K562 (cell line): Measurements from ENCODE around the gene CACTIN. TPM values are rescaled to one million over a fixed set of nuclear protein-coding genes. Genes with fewer than 3 reads are reported as not detected.

Source experiments
- FOXK2 ChIP-seq, 2 experiments: fragments of 450-650 bp; IDR thresholded peaks in 1 of 2; conservative IDR thresholded peaks in 1 of 2; 2 replicates each; pipeline ENCODE4 v1.6.1; 2016; ENCODE audit warnings: low read depth in 2 of 2, mild to moderate bottlenecking in 1 of 2
- FUS ChIP-seq: fragments of 200-400 bp; formaldehyde crosslinking; optimal IDR thresholded peaks from 2 replicates; pipeline ENCODE3; 2017; ENCODE audit warnings: low read depth, low read length
- RBM22 ChIP-seq: fragments of 200-400 bp; formaldehyde crosslinking; IDR thresholded peaks from 2 replicates; pipeline ENCODE4 v1.6.1; 2018; ENCODE audit warnings: low read length, low read depth; ENCODE audit not compliant: poor library complexity, severe bottlenecking
- ZNF551 ChIP-seq: fragments of 250-450 bp; sonication (Bioruptor Pico); IDR thresholded peaks from 2 replicates; pipeline ENCODE4 v1.5.0; 2021; ENCODE audit warnings: mild to moderate bottlenecking, moderate library complexity
- polyA plus RNA-seq, 8 experiments: library from polyadenylated mRNA; depleted of rRNA in 4 of 8; stranded (reverse) in 5 of 8; unstranded in 3 of 8; fragments of >200 nt; fragmentation: Nextera tagmentation in 2 of 8; fragmentation: Illumina TruSeq in 1 of 8; extraction: Ambion mirVana in 2 of 8; extraction: Trizol in 1 of 8; gene quantifications; 2 replicates each; pipeline versions ENCODE4 v1.2.1 to v1.2.3, GENCODE V29; 2011 to 2014; ENCODE audit warnings: inconsistent platforms in 1 of 8, missing spikeins in 1 of 8
- total RNA-seq, 7 experiments: library from RNA; depleted of rRNA in 6 of 7; stranded (reverse); fragments of >200 nt in 6 of 7; fragmentation: Illumina TruSeq in 2 of 7; extraction: Trizol in 2 of 7; gene quantifications; 2 replicates each; pipeline versions ENCODE4 v1.2.1 to v1.2.3, GENCODE V29; 2011 to 2021; ENCODE audit warnings: low replicate concordance in 1 of 7
- TF ChIP-seq, protein P1 (sequence below): fragments of 250-450 bp; sonication (Bioruptor Pico); IDR thresholded peaks from 2 replicates; pipeline ENCODE4 v1.4.0; 2020
- TF ChIP-seq, protein P2 (sequence below): fragments of 250-450 bp; sonication (Bioruptor Pico); IDR thresholded peaks from 2 replicates; pipeline ENCODE4 v1.5.0; 2021; ENCODE audit warnings: mild to moderate bottlenecking, borderline replicate concordance

CACTIN gene
- total and polyA plus RNA-seq, 9 of the 15 experiments (the other 6 are each of a cell fraction or from before 2014, with no cell fraction given): 0.15 to 49.2 (median 15.0) TPM

GRCh38 chr19:3645726-3646125, 19.1 kb upstream of the CACTIN start (continued):
- TF ChIP-seq, protein P1, sequence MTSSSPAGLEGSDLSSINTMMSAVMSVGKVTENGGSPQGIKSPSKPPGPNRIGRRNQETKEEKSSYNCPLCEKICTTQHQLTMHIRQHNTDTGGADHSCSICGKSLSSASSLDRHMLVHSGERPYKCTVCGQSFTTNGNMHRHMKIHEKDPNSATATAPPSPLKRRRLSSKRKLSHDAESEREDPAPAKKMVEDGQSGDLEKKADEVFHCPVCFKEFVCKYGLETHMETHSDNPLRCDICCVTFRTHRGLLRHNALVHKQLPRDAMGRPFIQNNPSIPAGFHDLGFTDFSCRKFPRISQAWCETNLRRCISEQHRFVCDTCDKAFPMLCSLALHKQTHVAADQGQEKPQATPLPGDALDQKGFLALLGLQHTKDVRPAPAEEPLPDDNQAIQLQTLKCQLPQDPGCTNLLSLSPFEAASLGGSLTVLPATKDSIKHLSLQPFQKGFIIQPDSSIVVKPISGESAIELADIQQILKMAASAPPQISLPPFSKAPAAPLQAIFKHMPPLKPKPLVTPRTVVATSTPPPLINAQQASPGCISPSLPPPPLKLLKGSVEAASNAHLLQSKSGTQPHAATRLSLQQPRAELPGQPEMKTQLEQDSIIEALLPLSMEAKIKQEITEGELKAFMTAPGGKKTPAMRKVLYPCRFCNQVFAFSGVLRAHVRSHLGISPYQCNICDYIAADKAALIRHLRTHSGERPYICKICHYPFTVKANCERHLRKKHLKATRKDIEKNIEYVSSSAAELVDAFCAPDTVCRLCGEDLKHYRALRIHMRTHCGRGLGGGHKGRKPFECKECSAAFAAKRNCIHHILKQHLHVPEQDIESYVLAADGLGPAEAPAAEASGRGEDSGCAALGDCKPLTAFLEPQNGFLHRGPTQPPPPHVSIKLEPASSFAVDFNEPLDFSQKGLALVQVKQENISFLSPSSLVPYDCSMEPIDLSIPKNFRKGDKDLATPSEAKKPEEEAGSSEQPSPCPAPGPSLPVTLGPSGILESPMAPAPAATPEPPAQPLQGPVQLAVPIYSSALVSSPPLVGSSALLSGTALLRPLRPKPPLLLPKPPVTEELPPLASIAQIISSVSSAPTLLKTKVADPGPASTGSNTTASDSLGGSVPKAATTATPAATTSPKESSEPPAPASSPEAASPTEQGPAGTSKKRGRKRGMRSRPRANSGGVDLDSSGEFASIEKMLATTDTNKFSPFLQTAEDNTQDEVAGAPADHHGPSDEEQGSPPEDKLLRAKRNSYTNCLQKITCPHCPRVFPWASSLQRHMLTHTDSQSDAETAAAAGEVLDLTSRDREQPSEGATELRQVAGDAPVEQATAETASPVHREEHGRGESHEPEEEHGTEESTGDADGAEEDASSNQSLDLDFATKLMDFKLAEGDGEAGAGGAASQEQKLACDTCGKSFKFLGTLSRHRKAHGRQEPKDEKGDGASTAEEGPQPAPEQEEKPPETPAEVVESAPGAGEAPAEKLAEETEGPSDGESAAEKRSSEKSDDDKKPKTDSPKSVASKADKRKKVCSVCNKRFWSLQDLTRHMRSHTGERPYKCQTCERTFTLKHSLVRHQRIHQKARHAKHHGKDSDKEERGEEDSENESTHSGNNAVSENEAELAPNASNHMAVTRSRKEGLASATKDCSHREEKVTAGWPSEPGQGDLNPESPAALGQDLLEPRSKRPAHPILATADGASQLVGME (CRISPR knock-in tag): no peak
- TF ChIP-seq, protein P2, sequence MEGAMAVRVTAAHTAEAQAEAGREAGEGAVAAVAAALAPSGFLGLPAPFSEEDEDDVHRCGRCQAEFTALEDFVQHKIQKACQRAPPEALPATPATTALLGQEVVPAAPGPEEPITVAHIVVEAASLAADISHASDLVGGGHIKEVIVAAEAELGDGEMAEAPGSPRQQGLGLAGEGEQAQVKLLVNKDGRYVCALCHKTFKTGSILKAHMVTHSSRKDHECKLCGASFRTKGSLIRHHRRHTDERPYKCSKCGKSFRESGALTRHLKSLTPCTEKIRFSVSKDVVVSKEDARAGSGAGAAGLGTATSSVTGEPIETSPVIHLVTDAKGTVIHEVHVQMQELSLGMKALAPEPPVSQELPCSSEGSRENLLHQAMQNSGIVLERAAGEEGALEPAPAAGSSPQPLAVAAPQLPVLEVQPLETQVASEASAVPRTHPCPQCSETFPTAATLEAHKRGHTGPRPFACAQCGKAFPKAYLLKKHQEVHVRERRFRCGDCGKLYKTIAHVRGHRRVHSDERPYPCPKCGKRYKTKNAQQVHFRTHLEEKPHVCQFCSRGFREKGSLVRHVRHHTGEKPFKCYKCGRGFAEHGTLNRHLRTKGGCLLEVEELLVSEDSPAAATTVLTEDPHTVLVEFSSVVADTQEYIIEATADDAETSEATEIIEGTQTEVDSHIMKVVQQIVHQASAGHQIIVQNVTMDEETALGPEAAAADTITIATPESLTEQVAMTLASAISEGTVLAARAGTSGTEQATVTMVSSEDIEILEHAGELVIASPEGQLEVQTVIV (CRISPR knock-in tag): no peak
- no peak for TF ChIP-seq ZNF551 (CRISPR knock-in tag)
- TF ChIP-seq FUS: no peak
- TF ChIP-seq RBM22: no peak
- no peak for TF ChIP-seq FOXK2 (conservative IDR thresholded peaks at IDR 0.05 in 1 of 2, IDR thresholded peaks at IDR 0.05 in 1 of 2; ENCODE audit: low read depth in 2 of 2)
- TF ChIP-seq, all 486 proteins: peak for 0
